NB4 (cell line): ENCODE results near the gene ITPK1.

Experiments
- CTCF ChIP-seq: IDR thresholded peaks from one replicate; pipeline ENCODE4 v1.5.1; 2012; ENCODE audit warnings: low read depth, low read length
- MYC ChIP-seq: IDR thresholded peaks from 2 replicates; pipeline ENCODE4 v1.6.1; 2011; ENCODE audit warnings: low read depth, low read length
- POLR2A ChIP-seq: IDR thresholded peaks from 2 replicates; pipeline ENCODE4 v1.6.1; 2011; ENCODE audit warnings: mild to moderate bottlenecking; ENCODE audit not compliant: insufficient read length; ENCODE audit errors: extremely low read depth
- TF ChIP-seq, protein P1 (sequence below): IDR thresholded peaks from 2 replicates; pipeline ENCODE4 v1.6.1; 2011; ENCODE audit warnings: low read depth, low read length

- TF ChIP-seq CTCF (no peak), POLR2A (no peak), MYC (no peak)
- TF ChIP-seq, protein P1, sequence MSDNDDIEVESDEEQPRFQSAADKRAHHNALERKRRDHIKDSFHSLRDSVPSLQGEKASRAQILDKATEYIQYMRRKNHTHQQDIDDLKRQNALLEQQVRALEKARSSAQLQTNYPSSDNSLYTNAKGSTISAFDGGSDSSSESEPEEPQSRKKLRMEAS, result no peak
These were observed 188.1 kb downstream of the ITPK1 start for GRCh38 chr14:92927349-92928257.
